Stimulated activated CD8-positive, alpha-beta memory T cell treated with anti-CD3 and anti-CD28 coated beads, Interleukin-7, amount 100 ng/mL, for 4 hours (primary cell): ENCODE measurements around the gene PIBF1.
"Not testable (repeated sequence)": the region's sequence is repeated elsewhere in the genome, so short reads cannot be mapped to it uniquely, and the experiment has no call there.

Experiments
- DNase-seq, 2 donors: peaks; one replicate each; pipeline ENCODE4 v3.0.0-alpha.2; 2020; ENCODE audit warnings: low read depth in 2 of 2

Gene PIBF1

DNA sequence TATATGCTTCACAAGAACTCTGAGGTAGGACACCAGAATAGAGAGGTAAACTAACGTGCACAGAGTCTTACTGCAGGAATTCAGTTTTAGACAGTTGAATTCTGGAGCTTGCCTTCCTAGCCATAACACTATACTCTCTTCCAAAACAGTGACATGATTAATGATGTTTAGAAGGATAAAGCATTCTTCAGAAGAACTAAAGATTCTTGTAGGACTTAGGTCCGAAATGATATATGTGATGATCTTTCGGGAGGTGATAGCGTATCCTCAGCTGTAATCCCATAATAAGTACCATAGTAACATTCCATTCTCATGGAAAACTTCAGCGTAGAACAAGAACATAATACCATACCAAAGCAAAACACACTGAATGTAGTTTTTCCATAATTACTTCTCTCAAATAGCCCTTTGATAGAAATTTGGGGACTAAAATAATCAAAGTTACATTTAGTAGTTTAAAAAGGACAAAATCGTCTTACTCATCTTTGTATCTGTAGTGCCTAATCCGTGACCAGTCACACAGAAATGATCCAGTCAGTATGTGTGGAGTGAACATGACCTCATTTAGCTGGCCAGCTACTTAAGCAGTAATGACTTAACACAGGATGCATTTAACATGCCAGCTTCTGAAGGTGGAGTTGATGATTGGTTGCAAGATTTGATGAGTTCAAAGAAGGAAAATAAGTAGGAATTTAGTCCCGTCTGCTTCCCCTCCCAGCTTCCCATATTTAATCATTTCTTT is 38.4 kb downstream of the PIBF1 start:
- no peak for DNase-seq

- no peak for DNase-seq
Observed at GRCh38 chr13:72820898-72821279, 39.0 kb downstream of the PIBF1 start.

GRCh38 chr13:72823081-72823480 is 41.1 kb downstream of the PIBF1 start:
- no peak for DNase-seq

GRCh38 chr13:72823724-72824123 is 41.8 kb downstream of the PIBF1 start:
- DNase-seq, result no peak

DNA sequence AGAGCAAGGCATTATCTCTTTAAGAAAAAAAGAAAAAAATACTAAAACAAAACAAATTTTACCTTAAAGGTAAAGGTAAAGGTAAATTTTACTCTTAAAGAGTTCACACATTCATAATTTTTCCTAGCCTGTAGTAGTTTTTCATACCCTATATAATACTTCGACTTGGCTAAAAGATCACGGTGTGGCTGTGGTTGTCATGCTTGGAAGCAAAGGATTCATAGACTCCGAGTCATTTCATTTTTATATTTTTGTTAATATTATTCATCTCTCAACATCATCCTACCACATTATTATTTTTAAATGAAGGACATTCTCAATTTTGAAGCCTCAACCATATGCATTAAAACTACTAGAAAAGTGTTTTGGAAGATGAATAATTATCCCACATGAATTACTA is 52.7 kb downstream of the PIBF1 start:
- DNase-seq, result no peak

DNA sequence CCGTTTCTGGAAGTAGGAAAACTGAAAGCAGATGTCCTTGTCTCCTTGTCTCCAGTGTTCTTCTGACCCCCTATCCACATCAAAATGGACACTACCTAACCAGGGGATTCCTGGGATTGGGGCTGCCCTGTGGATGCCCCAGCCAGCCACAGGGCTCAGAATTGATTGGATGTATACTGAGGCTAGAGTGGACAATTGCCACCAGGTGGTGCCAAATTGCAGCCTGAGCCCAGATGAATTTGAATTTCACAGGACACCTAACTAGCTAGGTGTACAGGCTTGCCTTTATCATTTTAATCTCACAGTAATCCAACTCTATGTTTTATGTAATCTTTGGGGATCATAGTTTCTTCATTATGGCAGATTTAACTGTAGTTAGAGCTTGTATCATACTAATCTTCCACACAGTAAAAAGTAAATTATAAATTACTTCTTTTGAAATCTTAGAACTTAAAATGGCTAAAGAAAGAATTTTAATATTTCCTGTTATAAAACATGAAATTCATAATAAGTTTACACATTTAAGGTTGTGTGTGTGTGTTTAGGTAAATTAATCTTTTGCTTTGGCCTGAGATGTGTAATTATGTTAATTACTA is 58.0 kb downstream of the PIBF1 start:
- DNase-seq, result no peak

GRCh38 chr13:72842991-72843390 is 61.1 kb downstream of the PIBF1 start:
- no peak for DNase-seq

DNA sequence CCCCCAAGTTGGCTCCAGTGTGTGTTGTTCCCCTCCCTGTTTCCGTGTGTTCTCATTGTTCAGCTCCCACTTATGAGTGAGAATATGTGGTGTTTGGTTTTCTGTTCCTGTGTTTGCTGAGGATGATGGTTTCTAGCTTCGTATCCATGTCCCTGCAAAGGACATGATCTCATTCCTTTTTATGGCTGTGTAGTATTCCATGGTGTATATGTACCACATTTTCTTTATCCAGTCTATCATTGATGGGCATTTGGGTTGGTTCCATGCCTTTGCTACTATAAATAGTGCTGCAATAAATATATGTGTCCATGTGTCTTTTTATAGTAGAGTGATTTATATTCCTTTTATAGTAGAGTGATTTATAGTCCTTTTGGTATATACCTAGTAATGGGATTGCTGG is 63.2 kb downstream of the PIBF1 start:
- not testable (repeated sequence) for DNase-seq

DNA sequence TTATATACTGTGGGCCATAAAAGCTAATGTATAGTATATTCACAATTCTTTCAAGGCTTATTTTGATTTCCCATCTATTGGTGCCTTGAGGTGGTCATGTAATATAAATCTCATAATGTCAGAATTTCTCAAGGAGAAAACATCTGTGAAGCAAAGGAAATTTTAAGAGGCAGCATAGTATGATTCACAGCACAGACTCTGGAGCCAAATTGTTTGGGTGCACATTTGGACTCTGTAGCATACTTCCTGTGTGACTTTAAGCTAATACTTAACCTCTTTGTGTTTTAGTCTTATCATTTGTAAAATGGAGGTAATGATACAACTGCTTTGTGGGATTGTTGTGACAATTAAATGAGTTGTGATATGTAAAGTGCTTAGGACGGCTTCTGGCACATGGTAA is 67.6 kb downstream of the PIBF1 start:
- DNase-seq, result no peak

GRCh38 chr13:72850959-72851677 is 69.2 kb downstream of the PIBF1 start:
- no peak for DNase-seq

DNA sequence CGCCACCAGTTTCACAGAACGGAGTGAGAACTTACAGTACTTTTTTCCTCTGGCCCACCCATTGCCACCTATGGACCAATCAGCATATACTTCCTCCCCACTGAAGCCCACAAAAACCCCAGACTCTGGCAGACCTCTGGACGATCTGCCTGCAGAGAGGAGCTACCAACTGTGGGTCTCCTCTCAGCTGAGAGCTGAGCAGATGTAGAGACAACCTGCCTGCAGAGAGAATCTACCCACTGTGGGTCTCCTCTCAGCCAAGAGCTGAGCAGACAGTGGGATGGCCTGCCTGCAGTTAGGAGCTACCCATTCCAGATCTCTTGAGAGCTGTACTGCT is 69.7 kb downstream of the PIBF1 start:
- DNase-seq, result no peak

DNA sequence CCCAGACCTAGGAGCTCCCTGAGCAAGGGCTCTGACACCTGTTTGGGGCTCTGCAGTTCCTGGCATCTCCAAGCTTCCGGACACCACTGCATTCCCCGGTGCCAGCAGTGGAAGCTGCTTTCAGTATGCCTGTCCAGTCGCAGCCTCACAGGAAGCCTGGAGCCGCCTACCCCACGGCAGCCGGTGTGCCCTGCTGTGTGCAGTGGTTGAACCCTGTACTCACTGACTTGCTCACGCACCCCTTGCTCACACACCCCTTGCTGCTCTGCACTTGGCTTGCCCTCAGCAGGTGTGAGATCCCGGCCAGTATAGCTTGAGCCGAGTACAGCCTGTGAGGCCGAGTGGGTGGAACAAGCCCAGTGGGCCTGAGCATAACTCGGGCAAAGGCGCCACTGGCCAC is 70.3 kb downstream of the PIBF1 start:
- no peak for DNase-seq

GRCh38 chr13:72853000-72853399 is 71.1 kb downstream of the PIBF1 start:
- DNase-seq, result no peak

- DNase-seq, result no peak
Observed at GRCh38 chr13:72864142-72865011, 82.4 kb downstream of the PIBF1 start.

DNA sequence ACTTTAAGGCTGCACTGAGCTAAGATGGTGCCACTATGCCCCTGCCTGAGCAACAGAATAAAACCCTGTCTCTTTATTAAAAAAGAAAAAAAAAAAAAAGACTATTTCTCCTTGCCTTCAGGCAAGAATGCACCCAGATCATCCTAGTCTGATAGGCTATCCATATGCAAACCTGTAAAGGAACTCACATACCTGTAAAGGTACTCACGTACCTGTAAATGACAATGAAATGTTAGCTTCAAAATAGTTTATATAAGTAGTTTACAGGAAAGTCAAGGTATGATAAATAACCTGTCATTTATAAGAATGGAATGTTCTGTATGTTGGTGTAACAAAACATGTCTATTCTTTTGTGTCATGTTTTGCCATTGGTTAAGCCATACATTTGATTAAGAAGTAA is 86.3 kb downstream of the PIBF1 start:
- DNase-seq, result no peak

GRCh38 chr13:72875233-72875632 is 93.3 kb downstream of the PIBF1 start:
- no peak for DNase-seq

GRCh38 chr13:72884101-72884500 is 102.2 kb downstream of the PIBF1 start:
- no peak for DNase-seq

DNA sequence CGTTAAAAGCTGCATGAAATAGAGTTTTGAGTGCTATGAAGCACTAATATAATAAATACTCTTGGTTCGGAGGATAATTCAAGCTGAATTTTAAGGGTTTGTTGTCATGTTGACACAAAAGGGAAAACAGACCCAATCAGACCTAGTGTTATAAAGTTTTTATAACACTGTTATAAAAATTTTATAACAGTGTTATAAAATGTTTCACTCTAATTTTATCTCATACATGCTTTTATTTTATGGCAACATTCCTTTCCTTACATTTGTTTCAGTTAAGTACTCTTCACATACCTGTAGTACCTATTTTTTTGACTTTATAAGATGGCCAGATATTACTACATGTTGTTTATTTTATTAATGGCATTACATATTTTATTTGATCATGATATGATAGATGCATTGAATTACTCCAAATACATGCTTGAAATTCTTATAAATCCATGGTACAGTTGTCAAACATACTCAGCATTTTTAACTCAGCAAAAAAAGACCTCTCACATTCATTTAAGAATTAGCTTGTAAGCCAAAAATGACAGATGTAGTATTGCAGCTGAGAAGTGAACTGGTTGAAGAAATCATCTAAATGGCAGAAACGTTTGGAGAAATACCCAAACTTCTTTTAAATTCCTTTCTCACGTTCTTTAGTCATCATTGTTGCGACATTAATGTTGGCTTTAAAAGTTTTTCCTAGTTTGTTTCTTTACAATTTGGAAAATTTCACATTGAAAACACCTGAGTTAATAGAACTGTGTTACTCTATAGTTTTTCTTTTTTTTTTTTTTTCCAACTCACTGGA is 104.5 kb downstream of the PIBF1 start:
- no peak for DNase-seq

GRCh38 chr13:72889495-72889894 is 107.6 kb downstream of the PIBF1 start:
- DNase-seq, result no peak

DNA sequence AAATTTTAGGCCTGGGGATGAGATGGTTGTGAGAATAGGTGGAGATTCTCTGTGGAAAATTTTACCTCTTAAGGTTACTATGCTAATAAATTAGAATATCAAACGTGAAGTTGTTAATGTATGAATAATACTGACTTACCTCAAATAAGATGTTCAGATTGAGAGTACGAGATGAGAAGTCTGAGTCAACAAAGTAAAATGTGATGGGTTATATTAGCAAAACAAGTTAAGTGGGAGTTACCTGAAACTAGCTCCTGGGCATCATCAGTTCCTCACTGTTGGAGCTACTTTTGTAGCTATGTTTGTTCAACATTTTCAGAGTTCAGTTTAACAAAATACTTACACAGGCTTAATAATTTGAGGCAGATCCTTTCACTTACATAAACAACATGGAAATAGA is 108.6 kb downstream of the PIBF1 start:
- DNase-seq, result no peak

DNA sequence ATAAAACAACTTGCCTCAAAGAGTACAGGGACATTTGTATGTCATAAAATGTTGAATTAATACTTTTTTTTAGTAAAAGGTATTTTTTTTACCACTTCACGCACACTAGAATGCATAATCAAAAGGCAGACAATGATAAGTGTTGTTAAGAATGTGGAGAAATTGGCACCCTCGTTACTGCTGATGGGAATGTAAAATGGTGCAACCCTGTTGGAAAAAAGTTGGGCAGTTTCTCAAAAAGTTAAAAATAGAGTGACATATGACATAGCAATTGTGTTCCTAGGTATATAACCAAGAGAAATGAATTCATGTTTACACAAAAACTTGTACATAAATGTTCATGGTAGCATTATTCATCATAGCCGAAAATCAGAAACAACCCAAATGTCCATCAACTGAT is 109.5 kb downstream of the PIBF1 start:
- no peak for DNase-seq

DNA sequence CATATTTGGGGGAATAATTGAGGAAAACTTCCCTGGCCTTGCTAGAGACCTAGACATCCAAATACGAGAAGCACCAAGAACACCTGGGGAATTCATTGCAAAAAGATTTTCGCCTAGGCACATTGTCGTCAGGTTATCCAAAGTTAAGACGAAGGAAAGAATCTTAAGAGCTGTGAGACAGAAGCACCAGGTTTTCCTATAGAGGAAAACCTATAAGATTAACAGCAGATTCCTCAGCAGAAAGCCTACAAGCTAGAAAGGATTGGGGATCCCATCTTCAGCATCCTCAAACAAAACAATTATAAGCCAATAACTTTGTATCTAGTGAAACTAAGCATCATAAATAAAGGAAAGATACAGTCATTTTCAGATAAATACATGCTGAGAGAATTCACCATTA is 114.9 kb downstream of the PIBF1 start:
- DNase-seq, result no peak
